ENCODE measurements around the gene ANKS1B. TPM values are rescaled to one million over a fixed set of nuclear protein-coding genes. Genes with fewer than 3 reads are reported as not detected.

ANKS1B gene
- total RNA-seq, 4 donors from 2014 or later, result 34.5 to 81.9 (median 71.1) TPM

- intact Hi-C loops (cut with DNase I), result no loop called here
- no peak overlapping the region for H3K27ac ChIP-seq
- TF ChIP-seq, protein P1, sequence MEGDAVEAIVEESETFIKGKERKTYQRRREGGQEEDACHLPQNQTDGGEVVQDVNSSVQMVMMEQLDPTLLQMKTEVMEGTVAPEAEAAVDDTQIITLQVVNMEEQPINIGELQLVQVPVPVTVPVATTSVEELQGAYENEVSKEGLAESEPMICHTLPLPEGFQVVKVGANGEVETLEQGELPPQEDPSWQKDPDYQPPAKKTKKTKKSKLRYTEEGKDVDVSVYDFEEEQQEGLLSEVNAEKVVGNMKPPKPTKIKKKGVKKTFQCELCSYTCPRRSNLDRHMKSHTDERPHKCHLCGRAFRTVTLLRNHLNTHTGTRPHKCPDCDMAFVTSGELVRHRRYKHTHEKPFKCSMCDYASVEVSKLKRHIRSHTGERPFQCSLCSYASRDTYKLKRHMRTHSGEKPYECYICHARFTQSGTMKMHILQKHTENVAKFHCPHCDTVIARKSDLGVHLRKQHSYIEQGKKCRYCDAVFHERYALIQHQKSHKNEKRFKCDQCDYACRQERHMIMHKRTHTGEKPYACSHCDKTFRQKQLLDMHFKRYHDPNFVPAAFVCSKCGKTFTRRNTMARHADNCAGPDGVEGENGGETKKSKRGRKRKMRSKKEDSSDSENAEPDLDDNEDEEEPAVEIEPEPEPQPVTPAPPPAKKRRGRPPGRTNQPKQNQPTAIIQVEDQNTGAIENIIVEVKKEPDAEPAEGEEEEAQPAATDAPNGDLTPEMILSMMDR (IDR thresholded peaks at IDR 0.05), result no peak
- TF ChIP-seq POLR2A (IDR thresholded peaks at IDR 0.05), result no peak
- no peaks in the 10 kb centered on the region for H3K27me3 ChIP-seq
- H3K36me3 ChIP-seq, result no peaks in the 10 kb centered on the region
- 82 to 91% methylated on average over 1 of the region's 1 CpG for WGBS, 2 donors
- no peak overlapping the region for H3K4me3 ChIP-seq (replicated peaks in 1 of 3)
- no peaks in the 10 kb centered on the region for H3K9me3 ChIP-seq
- no peaks in the 10 kb centered on the region for H3K4me1 ChIP-seq
- DNase-seq, result no peak
These were observed 610.7 kb downstream of the ANKS1B start for GRCh38 chr12:99374023-99374422.

GRCh38 chr12:99372257-99372920 is 612.3 kb downstream of the ANKS1B start:
- Histone ChIP-seq H3K9me3 (no peaks in the 10 kb centered on the region), H3K4me1 (no peaks in the 10 kb centered on the region), H3K27ac (no peak overlapping the region), H3K27me3 (no peaks in the 10 kb centered on the region), H3K36me3 (no peaks in the 10 kb centered on the region), H3K4me3 (replicated peaks in 1 of 3) (no peak overlapping the region)
- DNase-seq, result no peak
- intact Hi-C loops (cut with DNase I), result no loop called here
- TF ChIP-seq, protein P1 (IDR thresholded peaks at IDR 0.05), result no peak
- no peak for TF ChIP-seq POLR2A (IDR thresholded peaks at IDR 0.05)
- WGBS, 2 donors, result 58 to 61% methylated on average over 3 of the region's 3 CpGs

- Histone ChIP-seq H3K36me3 (no peaks in the 10 kb centered on the region), H3K27ac (no peak overlapping the region), H3K27me3 (no peaks in the 10 kb centered on the region), H3K4me1 (no peaks in the 10 kb centered on the region), H3K9me3 (no peaks in the 10 kb centered on the region), H3K4me3 (replicated peaks in 1 of 3) (no peak overlapping the region)
- 88 to 91% methylated on average over 1 of the region's 1 CpG for WGBS, 2 donors
- intact Hi-C loops (cut with DNase I), result no loop called here
- TF ChIP-seq, protein P1 (IDR thresholded peaks at IDR 0.05), result no peak
- TF ChIP-seq POLR2A (IDR thresholded peaks at IDR 0.05), result no peak
- no peak for DNase-seq
These were observed 614.2 kb downstream of the ANKS1B start for GRCh38 chr12:99370421-99371138.

DNA sequence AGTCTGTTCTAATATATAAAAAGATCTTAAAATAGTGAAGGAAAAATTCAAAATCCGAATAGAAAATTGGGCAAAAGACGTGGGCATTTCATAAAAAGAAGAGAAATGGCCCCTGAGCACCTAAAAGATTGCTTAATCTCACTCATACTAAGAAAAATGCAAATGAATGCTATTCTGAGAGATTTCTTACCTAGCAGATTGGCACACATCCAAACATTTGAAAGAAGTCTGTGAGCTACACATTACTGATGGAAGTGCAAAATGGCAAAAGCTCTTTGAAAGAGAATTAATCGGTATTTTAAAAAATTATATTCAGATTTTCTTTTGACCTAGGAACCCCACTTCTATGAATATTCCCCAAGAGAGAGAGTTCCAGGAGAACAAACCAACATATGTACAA is 617.6 kb downstream of the ANKS1B start:
- no peaks in the 10 kb centered on the region for H3K9me3 ChIP-seq
- H3K27ac ChIP-seq, result no peak overlapping the region
- no peaks in the 10 kb centered on the region for H3K36me3 ChIP-seq
- intact Hi-C loops (cut with DNase I), result no loop called here
- H3K4me3 ChIP-seq (replicated peaks in 1 of 3), result no peak overlapping the region
- H3K4me1 ChIP-seq, result no peaks in the 10 kb centered on the region
- no peak for DNase-seq
- WGBS, 2 donors, result 87 to 92% methylated on average over 3 of the region's 3 CpGs
- H3K27me3 ChIP-seq, result no peaks in the 10 kb centered on the region
- TF ChIP-seq, protein P1 (IDR thresholded peaks at IDR 0.05), result no peak
- TF ChIP-seq POLR2A (IDR thresholded peaks at IDR 0.05), result no peak

DNA sequence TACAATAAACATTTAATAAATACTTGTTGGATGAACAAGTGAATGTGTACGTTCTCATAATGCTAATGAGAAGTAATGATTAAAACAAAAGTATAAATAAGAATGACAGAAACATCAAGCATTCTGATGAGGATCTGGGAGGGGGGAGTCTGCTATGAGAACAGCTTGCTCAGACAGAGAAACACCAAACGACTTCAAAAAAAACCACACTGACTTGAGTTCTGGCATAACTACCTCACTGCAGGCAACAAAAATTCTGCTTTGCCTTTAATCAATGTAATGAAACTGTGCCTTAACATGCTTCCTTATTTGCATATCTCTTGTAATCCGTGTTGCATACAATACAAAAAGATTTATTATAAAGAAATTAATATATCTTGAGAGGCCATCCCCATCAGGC is 632.5 kb downstream of the ANKS1B start:
- DNase-seq, result no peak
- TF ChIP-seq, protein P1 (IDR thresholded peaks at IDR 0.05), result no peak
- WGBS, 2 donors, result 62 to 66% methylated on average over 3 of the region's 3 CpGs
- Histone ChIP-seq H3K36me3 (no peaks in the 10 kb centered on the region), H3K4me3 (replicated peaks in 1 of 3) (no peak overlapping the region), H3K4me1 (no peaks in the 10 kb centered on the region), H3K27ac (no peak overlapping the region), H3K27me3 (no peaks in the 10 kb centered on the region), H3K9me3 (no peaks in the 10 kb centered on the region)
- intact Hi-C loops (cut with DNase I), result no loop called here

Measured in thyroid gland (tissue), 4 donors.